ENCODE results near the gene BCDIN3D. TPM values are rescaled to one million over a fixed set of nuclear protein-coding genes. Genes with fewer than 3 reads are reported as not detected.

BCDIN3D gene
- total and polyA plus RNA-seq, 10 donors: 3.3 to 7.4 (median 5.2) TPM

DNA sequence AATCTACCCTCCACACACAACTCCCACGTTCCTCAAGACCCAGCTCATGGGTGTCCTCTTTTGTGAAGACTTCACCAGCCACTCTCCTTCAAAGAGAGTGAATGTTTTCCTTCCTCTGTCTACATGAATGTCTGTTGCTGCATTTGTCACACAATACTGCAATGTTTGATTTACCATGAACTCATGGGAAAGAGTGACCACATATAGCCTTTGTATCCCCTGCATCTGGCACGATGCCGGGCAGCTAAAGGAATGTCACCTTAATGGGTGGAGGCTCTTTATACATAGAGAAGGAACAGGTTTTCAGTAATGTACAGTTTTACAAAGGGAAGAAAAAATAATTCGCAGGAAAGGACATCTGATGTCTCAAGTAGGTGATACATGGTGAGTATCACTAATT is 12.1 kb upstream of the BCDIN3D start:
- Histone ChIP-seq H3K9me3 (no peaks in the 10 kb centered on the region), H3K36me3 (no peaks in the 10 kb centered on the region), H3K27me3 (replicated peaks in 1 of 7) (peaks cover 0 to 9% (median 0%) of the 10 kb centered on the region in 7 donors), H3K4me1 (no peaks in the 10 kb centered on the region), H3K4me3 (no peak overlapping the region), H3K27ac (no peak overlapping the region)
- no peak for DNase-seq
- intact Hi-C loops (cut with DNase I; ENCODE audit: low total_unique reads): no loop called here
- TF ChIP-seq POLR2AphosphoS5 (IDR thresholded peaks at IDR 0.05) (no peak), POLR2A (IDR thresholded peaks at IDR 0.05) (no peak), CTCF (IDR thresholded peaks at IDR 0.05 in 8 of 11, conservative IDR thresholded peaks at IDR 0.05 in 3 of 11) (no peak)
- WGBS, 5 donors: 90 to 94% (median 91%) methylated on average over 4 of the region's 4 CpGs

- TF ChIP-seq POLR2A (IDR thresholded peaks at IDR 0.05) (no peak), CTCF (IDR thresholded peaks at IDR 0.05 in 8 of 11, conservative IDR thresholded peaks at IDR 0.05 in 3 of 11) (no peak), POLR2AphosphoS5 (IDR thresholded peaks at IDR 0.05) (no peak)
Measured at GRCh38 chr12:49853671-49854070, 10.8 kb upstream of the BCDIN3D start.

DNA sequence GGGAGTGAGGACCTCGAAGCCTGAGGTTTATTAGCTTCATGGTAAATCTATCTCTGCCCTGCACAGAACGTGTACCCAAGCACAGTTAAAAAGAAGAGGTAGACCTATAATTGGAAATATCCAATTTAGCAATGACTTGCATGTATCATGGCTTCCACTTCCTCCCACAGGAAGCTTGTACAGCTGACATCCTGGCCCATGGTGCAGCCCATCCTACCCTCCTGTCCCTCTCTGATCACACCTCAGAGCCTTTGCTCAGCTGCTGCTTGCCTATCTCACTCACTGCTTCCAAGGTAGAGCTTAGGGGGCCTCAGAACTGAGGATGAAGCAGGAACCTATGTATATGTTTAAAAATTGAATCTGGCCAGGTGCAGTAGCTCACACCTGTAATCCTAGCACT is 4.3 kb upstream of the BCDIN3D start:
- Histone ChIP-seq H3K27me3 (replicated peaks in 1 of 7) (peaks cover 0 to 26% (median 9%) of the 10 kb centered on the region in 7 donors), H3K27ac (no peak overlapping the region), H3K9me3 (no peaks in the 10 kb centered on the region), H3K36me3 (no peaks in the 10 kb centered on the region), H3K4me1 (peaks cover 0 to 12% (median 8%) of the 10 kb centered on the region in 6 donors), H3K4me3 (no peak overlapping the region)
- intact Hi-C loops (cut with DNase I; ENCODE audit: low total_unique reads): no loop called here
- WGBS, 5 donors: 43 to 58% (median 48%) methylated on average over 2 of the region's 2 CpGs
- no peak for DNase-seq
- no peak for TF ChIP-seq POLR2A (IDR thresholded peaks at IDR 0.05)
- no peak for TF ChIP-seq POLR2AphosphoS5 (IDR thresholded peaks at IDR 0.05)
- no peak for TF ChIP-seq CTCF (IDR thresholded peaks at IDR 0.05 in 8 of 11, conservative IDR thresholded peaks at IDR 0.05 in 3 of 11)

More at GRCh38 chr12:49853671-49854070, 10.8 kb upstream of the BCDIN3D start:
- Histone ChIP-seq H3K4me3 (no peak overlapping the region), H3K27me3 (replicated peaks in 1 of 7) (peaks cover 0 to 20% (median 2%) of the 10 kb centered on the region in 7 donors), H3K27ac (no peak overlapping the region), H3K4me1 (no peaks in the 10 kb centered on the region), H3K36me3 (no peaks in the 10 kb centered on the region), H3K9me3 (no peaks in the 10 kb centered on the region)
- intact Hi-C loops (cut with DNase I; ENCODE audit: low total_unique reads): no loop called here
- 68 to 88% (median 85%) methylated on average over 2 of the region's 2 CpGs for WGBS, 5 donors
- DNase-seq: no peak

DNA sequence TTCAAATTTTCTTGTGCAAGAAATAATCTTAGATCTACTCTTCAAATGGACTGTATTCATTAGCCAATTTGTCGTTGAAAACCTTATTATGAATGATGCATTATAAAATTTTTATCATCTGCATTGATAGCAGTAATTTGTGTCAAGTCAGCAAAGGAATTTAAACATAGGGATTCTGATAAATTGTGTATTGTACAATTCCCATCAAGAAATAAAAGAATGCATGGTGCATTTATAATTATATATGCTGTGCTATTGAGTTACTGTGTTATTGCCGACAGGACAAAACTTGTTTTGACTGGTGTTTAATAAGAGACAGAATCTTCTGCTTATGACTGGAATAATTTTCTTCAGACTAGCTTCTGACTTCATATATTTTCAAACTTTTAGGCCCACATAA is 3.1 kb upstream of the BCDIN3D start:
- no peak for TF ChIP-seq POLR2A (IDR thresholded peaks at IDR 0.05)
- Histone ChIP-seq H3K36me3 (no peaks in the 10 kb centered on the region), H3K27me3 (replicated peaks in 1 of 7) (peaks cover 0 to 26% (median 9%) of the 10 kb centered on the region in 7 donors), H3K9me3 (no peaks in the 10 kb centered on the region), H3K4me1 (peaks cover 5 to 24% (median 17%) of the 10 kb centered on the region in 6 donors), H3K4me3 (no peak overlapping the region), H3K27ac (no peak overlapping the region)
- intact Hi-C loops (cut with DNase I; ENCODE audit: low total_unique reads): no loop called here
- DNase-seq: no peak
- 86 to 94% (median 92%) methylated on average over 2 of the region's 2 CpGs for WGBS, 5 donors

All from spleen (tissue), 11 donors.